Erythroblast (primary cell): ENCODE data around the gene CD300H.

Source experiments
- GATA1 ChIP-seq: IDR thresholded peaks from 2 replicates; pipeline ENCODE4 v1.6.1; 2011; ENCODE audit warnings: low read depth, mild to moderate bottlenecking, control low read depth, low read length, moderate library complexity
- POLR2A ChIP-seq: IDR thresholded peaks from 2 replicates; pipeline ENCODE4 v1.6.1; 2011; ENCODE audit warnings: mild to moderate bottlenecking, low read length

DNA sequence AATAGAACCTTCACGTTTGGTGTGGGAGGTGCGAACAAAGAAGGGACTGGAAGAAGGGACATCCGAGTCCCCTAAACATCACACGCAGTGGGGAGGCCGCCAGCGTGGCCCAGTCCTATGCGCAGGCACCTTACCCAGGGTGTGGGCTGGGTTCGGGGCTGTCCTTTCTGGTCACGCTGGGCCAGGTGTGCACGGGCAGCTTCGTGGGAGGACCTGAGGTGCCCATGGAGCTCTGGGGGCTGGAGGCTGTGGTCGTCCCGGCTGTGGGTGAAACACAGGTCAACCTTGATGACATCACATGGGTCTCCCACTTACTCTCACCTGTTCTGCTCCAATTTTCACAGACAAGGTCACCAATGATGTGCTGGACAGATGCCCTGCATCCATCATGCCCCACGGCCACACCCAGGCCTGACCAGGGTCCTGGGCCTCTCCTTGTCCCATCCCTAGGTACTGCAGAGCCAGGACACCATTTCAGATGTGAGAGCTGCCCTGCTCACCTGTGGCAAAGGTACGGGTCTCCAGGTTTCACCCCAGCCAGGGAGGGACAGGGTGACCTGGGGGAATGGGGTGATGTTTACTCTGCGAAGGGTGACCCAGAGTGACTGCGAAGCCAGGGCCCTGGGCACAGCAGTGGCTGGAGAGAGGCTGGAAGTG, 24.5 kb downstream of the CD300H start:
- TF ChIP-seq POLR2A (no peak), GATA1 (no peak)
